ENCODE results near the gene PPP1R10. TPM values are rescaled to one million over a fixed set of nuclear protein-coding genes. Genes with fewer than 3 reads are reported as not detected.

PPP1R10 gene
- total RNA-seq, 1 experiment from 2014 or later: 123 TPM

GRCh38 chr6:30619561-30619960 is 2.5 kb upstream of the PPP1R10 start:
- H3K27me3 Mint-ChIP-seq (ENCODE audit: low read depth): no peaks in the 10 kb centered on the region; the same call in 1 of the 2 replicates
- Histone ChIP-seq H4K20me1 (ENCODE audit: control insufficient read depth, insufficient read depth, insufficient read length) (no peaks in the 10 kb centered on the region), H2BK12ac (ENCODE audit: insufficient read length, low read depth, low read length) (no peak overlapping the region), H3K4ac (ENCODE audit: low read depth, low read length) (no peak overlapping the region), H4K5ac (ENCODE audit: insufficient read length, low read depth, low read length) (no peak overlapping the region), H3K23ac (ENCODE audit: insufficient read length, low read depth, low read length) (no peak overlapping the region), H3K27me3 (ENCODE audit: insufficient read depth, low read length) (no peaks in the 10 kb centered on the region), H3K18ac (ENCODE audit: insufficient read length, low read depth, low read length) (no peak overlapping the region), H2BK120ac (ENCODE audit: low read depth, low read length, poor library complexity, severe bottlenecking) (no peak overlapping the region), H4K8ac (replicated peaks; ENCODE audit: insufficient read length, low read depth, low read length) (no peak overlapping the region), H3K4me2 (ENCODE audit: insufficient read depth, insufficient read length, low read length) (no peak overlapping the region), H2AFZ (ENCODE audit: low read length) (no peak overlapping the region), H3K79me2 (ENCODE audit: insufficient read depth, low read length) (peaks cover 2% of the 10 kb centered on the region; the same call in 1 of the 2 replicates), H2BK5ac (ENCODE audit: insufficient read length, low read length) (no peak overlapping the region), H3K79me1 (ENCODE audit: insufficient read depth, low read depth, low read length, poor library complexity, severe bottlenecking) (peaks cover 4% of the 10 kb centered on the region), H3T11ph (ENCODE audit: low read length) (no peak overlapping the region), H3K14ac (ENCODE audit: insufficient read depth, low read length) (no peak overlapping the region), H2AK5ac (ENCODE audit: insufficient read length, low read length) (no peak overlapping the region), H3K56ac (ENCODE audit: insufficient read length, low read depth, low read length) (no peak overlapping the region), H2BK20ac (ENCODE audit: low read depth, low read length, poor library complexity, severe bottlenecking) (no peak overlapping the region), H3K9ac (ENCODE audit: extremely low read depth, insufficient read length, low read length) (no peak overlapping the region), H2BK15ac (ENCODE audit: low read depth, low read length) (no peak overlapping the region), H3K9me3 (ENCODE audit: control insufficient read depth, low read depth, low read length) (no peaks in the 10 kb centered on the region), H3K27ac (ENCODE audit: insufficient read length, low read depth, low read length) (no peak overlapping the region), H4K91ac (ENCODE audit: insufficient read length, low read depth, low read length) (no peak overlapping the region), H3K23me2 (ENCODE audit: insufficient read length, low read depth, low read length, poor library complexity, severe bottlenecking) (peaks cover 19% of the 10 kb centered on the region), H3K4me1 (ENCODE audit: insufficient read depth, low read length) (peaks cover under 1% of the 10 kb centered on the region; the same call in 1 of the 2 replicates)
- no CpG with 5 or more reads among the region's 11 CpGs for WGBS (ENCODE audit: extremely low coverage, insufficient read length, low lambda C conversion rate)
- no peak for DNase-seq
- H3K4me3 Mint-ChIP-seq: peak overlapping the region; percentile 92 to 97; a peak in 3 of 5 replicates
- H3K27ac Mint-ChIP-seq: no peak overlapping the region
- TF ChIP-seq CTCF (conservative IDR thresholded peaks at IDR 0.05): no peak
- H3K4me1 Mint-ChIP-seq: peaks cover 11% of the 10 kb centered on the region in 2 experiments
- H3K36me3 Mint-ChIP-seq (ENCODE audit: insufficient read depth in 1 of 3, low read depth in 3 of 3): peaks cover 34 to 61% (median 50%) of the 10 kb centered on the region in 3 experiments
- H3K9me3 Mint-ChIP-seq: peaks cover 8 to 12% of the 10 kb centered on the region in 2 experiments; a peak in 3 of 5 replicates

Data from H9 (cell line).